Stomach (tissue), 9 donors: ENCODE results near the gene DNAJC16. TPM values are rescaled to one million over a fixed set of nuclear protein-coding genes. Genes with fewer than 3 reads are reported as not detected.
"Not testable (repeated sequence)": the region's sequence is repeated elsewhere in the genome, so short reads cannot be mapped to it uniquely, and the experiment has no call there.

Source experiments
- DNase-seq, 2 donors: peaks; one replicate each; pipeline versions ENCODE4 v3.0.0 to v3.0.0-alpha.2; 2013 to 2019
- H3K27ac ChIP-seq, 5 donors: fragments of 200-600 bp in 4 of 5; sonication (generic) in 4 of 5; one replicate each; pipeline ENCODE4 v1.5.1; 2013 to 2019; ENCODE audit warnings: mild to moderate bottlenecking in 1 of 5, moderate library complexity in 1 of 5
- H3K27me3 ChIP-seq, 3 donors: fragments of 200-600 bp; sonication (generic); one replicate each; pipeline ENCODE4 v1.5.1; 2017 to 2019; ENCODE audit warnings: mixed run types in 1 of 3
- H3K36me3 ChIP-seq, 4 donors: fragments of 200-600 bp; sonication (generic); 1 replicate in 3 of 4; 2 replicates in 1 of 4; pipeline ENCODE4 v1.5.1; 2016 to 2019
- H3K4me1 ChIP-seq, 4 donors: fragments of 200-600 bp; sonication (generic); one replicate each; pipeline ENCODE4 v1.5.1; 2016 to 2019
- H3K4me3 ChIP-seq, 4 donors: fragments of 200-600 bp; sonication (generic) in 3 of 4; one replicate each; pipeline ENCODE4 v1.5.1; 2016 to 2019; ENCODE audit warnings: mild to moderate bottlenecking in 1 of 4
- H3K9me3 ChIP-seq, 4 donors: fragments of 200-600 bp; sonication (generic); one replicate each; pipeline ENCODE4 v1.5.1; 2016 to 2019
- CTCF ChIP-seq, 7 experiments: fragments of 450-650 bp in 4 of 7; fragments of 200-600 bp in 3 of 7; sonication (generic) in 3 of 7; IDR thresholded peaks; one replicate each; pipeline ENCODE4 v1.5.1; 2016 to 2019; ENCODE audit warnings: antibody characterized with exemption in 7 of 7, control low read depth in 2 of 7, mild to moderate bottlenecking in 1 of 7
- EP300 ChIP-seq: sonication (generic); formaldehyde crosslinking; IDR thresholded peaks from one replicate; pipeline ENCODE4 v1.6.1; 2017; ENCODE audit warnings: antibody characterized with exemption
- POLR2A ChIP-seq, 4 donors: fragments of 450-650 bp; IDR thresholded peaks; one replicate each; pipeline ENCODE4 v1.6.1; 2016; ENCODE audit warnings: antibody characterized with exemption in 4 of 4, control low read depth in 2 of 4, mild to moderate bottlenecking in 1 of 4, moderate library complexity in 1 of 4
- POLR2AphosphoS5 ChIP-seq, 3 donors: sonication (generic); formaldehyde crosslinking; IDR thresholded peaks; one replicate each; pipeline ENCODE4 v1.6.1; 2016; ENCODE audit warnings: antibody characterized with exemption in 3 of 3
- WGBS, 5 donors: extraction: QIAGEN DNeasy Blood & Tissue Kit in 3 of 5; methylation state at CpG; one replicate each; pipeline versions ENCODE4 v1.1.5 to v1.1.7; 2013 to 2018; 5-methylcytosine and 5-hydroxymethylcytosine counted together
- intact Hi-C: fragments of 100-400 bp; cut with DNase I; formaldehyde crosslinking; loops from one replicate; pipeline ENCODE4 v1.15.1; 2023; ENCODE audit warnings: low total_unique reads
- polyA plus RNA-seq, 3 donors: library from polyadenylated mRNA; stranded (reverse); fragments of 200-250 nt; gene quantifications; one replicate each; pipeline ENCODE4 v1.2.3, GENCODE V29; 2013
- total RNA-seq, 5 donors: library from RNA; depleted of rRNA; stranded (reverse); fragments of >200 nt; gene quantifications; one replicate each; pipeline versions ENCODE4 v1.1.0 to v1.2.3, GENCODE V29; 2014 to 2016
- donor health status: healthy with polysubstance abuse.
- donor health status: Bipolar disorder and iron deficiency.
- donor health status: healthy.

Gene DNAJC16
- total and polyA plus RNA-seq, 8 donors, result 1.8 to 26.4 (median 8.9) TPM

GRCh38 chr1:15479654-15480347, 46.8 kb upstream of the DNAJC16 start:
- Histone ChIP-seq H3K36me3 (peaks cover 0 to 3% (median 0%) of the 10 kb centered on the region in 4 donors), H3K4me3 (no peak overlapping the region), H3K4me1 (no peaks in the 10 kb centered on the region), H3K27me3 (no peaks in the 10 kb centered on the region), H3K9me3 (no peaks in the 10 kb centered on the region), H3K27ac (no peak overlapping the region)
- intact Hi-C loops, result no loop called here
- no peak for DNase-seq
- 90 to 98% (median 92%) methylated on average over 11 of the region's 11 CpGs for WGBS, 5 donors
- no peak for TF ChIP-seq POLR2AphosphoS5 (IDR thresholded peaks at IDR 0.05)
- no peak for TF ChIP-seq POLR2A (IDR thresholded peaks at IDR 0.05)
- TF ChIP-seq CTCF (IDR thresholded peaks at IDR 0.05), result no peak
- no peak for TF ChIP-seq EP300

GRCh38 chr1:15482455-15482854, 44.2 kb upstream of the DNAJC16 start:
- 73 to 87% (median 84%) methylated on average over 6 of the region's 6 CpGs for WGBS, 5 donors
- DNase-seq, intact Hi-C loops: not testable (repeated sequence)

GRCh38 chr1:15482983-15483543, 43.6 kb upstream of the DNAJC16 start:
- 80 to 92% (median 86%) methylated on average over 12 to 16 of the region's 16 CpGs for WGBS, 5 donors
- H3K4me1 ChIP-seq, H3K27ac ChIP-seq, DNase-seq, intact Hi-C loops, H3K9me3 ChIP-seq, H3K4me3 ChIP-seq, H3K27me3 ChIP-seq: not testable (repeated sequence)
- H3K36me3 ChIP-seq, result peaks cover 0 to 22% (median 13%) of the 10 kb centered on the region in 4 donors

More at GRCh38 chr1:15482455-15482854, 44.2 kb upstream of the DNAJC16 start:
- not testable (repeated sequence) for H3K4me1 ChIP-seq, H3K9me3 ChIP-seq, H3K27me3 ChIP-seq, H3K4me3 ChIP-seq, H3K27ac ChIP-seq
- peaks cover 0 to 22% (median 13%) of the 10 kb centered on the region in 4 donors for H3K36me3 ChIP-seq

GRCh38 chr1:15483971-15484370, 42.7 kb upstream of the DNAJC16 start:
- Histone ChIP-seq H3K4me3 (no peak overlapping the region), H3K27me3 (no peaks in the 10 kb centered on the region), H3K36me3 (peaks cover 0 to 22% (median 13%) of the 10 kb centered on the region in 4 donors), H3K4me1 (no peaks in the 10 kb centered on the region), H3K9me3 (no peaks in the 10 kb centered on the region), H3K27ac (no peak overlapping the region)
- intact Hi-C loops, result no loop called here
- WGBS, 5 donors, result 87 to 91% (median 90%) methylated on average over 2 of the region's 2 CpGs
- TF ChIP-seq POLR2AphosphoS5 (IDR thresholded peaks at IDR 0.05), result no peak
- no peak for TF ChIP-seq CTCF (IDR thresholded peaks at IDR 0.05)
- TF ChIP-seq POLR2A (IDR thresholded peaks at IDR 0.05), result no peak
- no peak for TF ChIP-seq EP300
- no peak for DNase-seq

- H3K9me3 ChIP-seq, H3K4me3 ChIP-seq, H3K4me1 ChIP-seq, H3K27ac ChIP-seq, intact Hi-C loops, H3K27me3 ChIP-seq, DNase-seq: not testable (repeated sequence)
- peaks cover 0 to 22% (median 13%) of the 10 kb centered on the region in 4 donors for H3K36me3 ChIP-seq
- 92 to 95% (median 93%) methylated on average over 6 of the region's 6 CpGs for WGBS, 5 donors
Observed at GRCh38 chr1:15484443-15484842, 42.2 kb upstream of the DNAJC16 start.

GRCh38 chr1:15485636-15486035, 41.0 kb upstream of the DNAJC16 start:
- intact Hi-C loops, result no loop called here

GRCh38 chr1:15486844-15487610, 39.6 kb upstream of the DNAJC16 start:
- DNase-seq, H3K27me3 ChIP-seq, intact Hi-C loops, H3K9me3 ChIP-seq, H3K4me3 ChIP-seq, H3K27ac ChIP-seq, H3K4me1 ChIP-seq: not testable (repeated sequence)
- WGBS, 5 donors, result 92 to 96% (median 95%) methylated on average over 7 to 17 of the region's 17 CpGs
- H3K36me3 ChIP-seq, result peaks cover 0 to 40% (median 31%) of the 10 kb centered on the region in 4 donors

More at GRCh38 chr1:15485636-15486035, 41.0 kb upstream of the DNAJC16 start:
- DNase-seq, result no peak
- Histone ChIP-seq H3K27ac (no peak overlapping the region), H3K9me3 (no peaks in the 10 kb centered on the region), H3K27me3 (no peaks in the 10 kb centered on the region), H3K36me3 (peaks cover 0 to 27% (median 17%) of the 10 kb centered on the region in 4 donors), H3K4me1 (no peaks in the 10 kb centered on the region), H3K4me3 (no peak overlapping the region)
- TF ChIP-seq POLR2AphosphoS5 (IDR thresholded peaks at IDR 0.05) (no peak), POLR2A (IDR thresholded peaks at IDR 0.05) (no peak), CTCF (IDR thresholded peaks at IDR 0.05) (no peak), EP300 (no peak)
- 92 to 96% (median 95%) methylated on average over 6 of the region's 6 CpGs for WGBS, 5 donors
